Fibroblast of lung (primary cell): ENCODE results near the gene WDR64. TPM values are rescaled to one million over a fixed set of nuclear protein-coding genes. Genes with fewer than 3 reads are reported as not detected.

Experiments used
- DNase-seq, 2 donors: peaks; one replicate each; pipeline versions ENCODE4 v3.0.0 to v3.0.0-alpha.2; 2010; ENCODE audit warnings: low read depth in 2 of 2
- H2AFZ ChIP-seq: 2 replicates; pipeline ENCODE4 v1.5.1; 2012; ENCODE audit warnings: low read length, control low read depth, inconsistent platforms
- H3K27ac ChIP-seq: 2 replicates; pipeline ENCODE4 v1.5.1; 2011; ENCODE audit warnings: low read length, control low read depth; ENCODE audit not compliant: insufficient read depth
- H3K27me3 ChIP-seq: 2 replicates; pipeline ENCODE4 v1.5.1; 2011; ENCODE audit warnings: mild to moderate bottlenecking, low read length; ENCODE audit not compliant: control insufficient read depth, insufficient read depth
- H3K36me3 ChIP-seq: 2 replicates; pipeline ENCODE4 v1.5.1; 2011; ENCODE audit warnings: low read length; ENCODE audit not compliant: control insufficient read depth, insufficient read depth
- H3K4me1 ChIP-seq: 2 replicates; pipeline ENCODE4 v1.5.1; 2011; ENCODE audit warnings: low read length; ENCODE audit not compliant: control insufficient read depth, insufficient read depth; ENCODE audit errors: extremely low read depth
- H3K4me2 ChIP-seq: 2 replicates; pipeline ENCODE4 v1.5.1; 2011; ENCODE audit warnings: low read length, control low read depth; ENCODE audit not compliant: insufficient read depth; ENCODE audit errors: extremely low read depth
- H3K4me3 ChIP-seq, 4 experiments: fragments of 200-600 bp in 1 of 4; sonication (generic) in 1 of 4; replicated peaks in 1 of 4; 2 replicates each; pipeline ENCODE4 v1.5.1; 2011 to 2016; ENCODE audit warnings: low read length in 4 of 4, low read depth in 3 of 4, mild to moderate bottlenecking in 3 of 4, control low read depth in 2 of 4, inconsistent platforms in 1 of 4, mixed read lengths in 1 of 4; ENCODE audit not compliant: insufficient read depth in 1 of 4; ENCODE audit errors: control extremely low read depth in 1 of 4
- H3K79me2 ChIP-seq: 2 replicates; pipeline ENCODE4 v1.5.1; 2012; ENCODE audit warnings: mild to moderate bottlenecking, low read length, inconsistent platforms; ENCODE audit not compliant: control insufficient read depth, insufficient read depth
- H3K9ac ChIP-seq: 2 replicates; pipeline ENCODE4 v1.5.1; 2011; ENCODE audit warnings: mild to moderate bottlenecking, low read length, control low read depth; ENCODE audit not compliant: insufficient read depth
- H3K9me3 ChIP-seq: 2 replicates; pipeline ENCODE4 v1.5.1; 2012; ENCODE audit warnings: low read depth, low read length; ENCODE audit not compliant: control insufficient read depth, insufficient read depth
- H4K20me1 ChIP-seq: 2 replicates; pipeline ENCODE4 v1.5.1; 2011; ENCODE audit warnings: low read length; ENCODE audit not compliant: control insufficient read depth, insufficient read depth; ENCODE audit errors: extremely low read depth
- CTCF ChIP-seq, 2 donors: IDR thresholded peaks in 1 of 2; conservative IDR thresholded peaks in 1 of 2; 1 replicate in 1 of 2; 2 replicates in 1 of 2; pipeline ENCODE4 v1.5.1; 2011 to 2012; ENCODE audit warnings: low read length in 2 of 2, control low read depth in 1 of 2, inconsistent platforms in 1 of 2, low read depth in 1 of 2, mild to moderate bottlenecking in 1 of 2
- EZH2 ChIP-seq: IDR thresholded peaks from 2 replicates; pipeline ENCODE4 v1.5.1; 2012; ENCODE audit warnings: low read length, control low read depth, mild to moderate bottlenecking; ENCODE audit errors: missing control alignments
- polyA plus RNA-seq, 2 donors: library from polyadenylated mRNA; depleted of rRNA in 1 of 2; stranded (reverse) in 1 of 2; unstranded in 1 of 2; fragments of >200 nt; gene quantifications; 2 replicates each; pipeline ENCODE4 v1.2.1, GENCODE V29; 2011 to 2012; ENCODE audit warnings: missing spikeins in 1 of 2
- total RNA-seq: library from RNA; depleted of rRNA; stranded (reverse); fragments of >200 nt; gene quantifications from 2 replicates; pipeline ENCODE4 v1.2.1, GENCODE V29; 2014

The WDR64 gene
- total and polyA plus RNA-seq, 2 donors (not counting 1 experiment from before 2014, with no cell fraction given), result not detected

GRCh38 chr1:241744591-241744990 is 92.5 kb downstream of the WDR64 start:
- no peak for DNase-seq
- Histone ChIP-seq H4K20me1 (no peaks in the 10 kb centered on the region), H3K4me2 (no peak overlapping the region), H2AFZ (no peak overlapping the region), H3K79me2 (no peaks in the 10 kb centered on the region), H3K4me1 (no peaks in the 10 kb centered on the region), H3K27ac (no peak overlapping the region), H3K9ac (no peak overlapping the region), H3K4me3 (no peak overlapping the region), H3K27me3 (no peaks in the 10 kb centered on the region), H3K36me3 (no peaks in the 10 kb centered on the region), H3K9me3 (no peaks in the 10 kb centered on the region)
- TF ChIP-seq EZH2, result no peak
- TF ChIP-seq CTCF (conservative IDR thresholded peaks at IDR 0.05 in 1 of 2, IDR thresholded peaks at IDR 0.05 in 1 of 2; ENCODE audit: low read depth in 1 of 2, low read length in 2 of 2), result no peak

- H3K4me2 ChIP-seq, result no peak overlapping the region
- TF ChIP-seq CTCF (conservative IDR thresholded peaks at IDR 0.05 in 1 of 2, IDR thresholded peaks at IDR 0.05 in 1 of 2; ENCODE audit: low read depth in 1 of 2, low read length in 2 of 2), result no peak
- TF ChIP-seq EZH2, result no peak
- no peaks in the 10 kb centered on the region for H3K36me3 ChIP-seq
- no peak overlapping the region for H2AFZ ChIP-seq
- no peak overlapping the region for H3K27ac ChIP-seq
- no peaks in the 10 kb centered on the region for H4K20me1 ChIP-seq
- H3K27me3 ChIP-seq, result no peaks in the 10 kb centered on the region
- no peaks in the 10 kb centered on the region for H3K4me1 ChIP-seq
- H3K9me3 ChIP-seq, result no peaks in the 10 kb centered on the region
- H3K9ac ChIP-seq, result no peak overlapping the region
- no peaks in the 10 kb centered on the region for H3K79me2 ChIP-seq
- no peak overlapping the region for H3K4me3 ChIP-seq
- no peak for DNase-seq
Measured at GRCh38 chr1:241747992-241748391, 95.9 kb downstream of the WDR64 start.

- Histone ChIP-seq H3K4me2 (peak overlapping the region; percentile 49), H3K79me2 (no peaks in the 10 kb centered on the region), H3K36me3 (no peaks in the 10 kb centered on the region), H3K4me1 (no peaks in the 10 kb centered on the region), H3K27ac (no peak overlapping the region), H3K9ac (no peak overlapping the region), H4K20me1 (no peaks in the 10 kb centered on the region), H2AFZ (no peak overlapping the region), H3K4me3 (peak overlapping the region in 3 of 4 experiments; percentile 10 to 46 (median 43)), H3K27me3 (no peaks in the 10 kb centered on the region), H3K9me3 (no peaks in the 10 kb centered on the region)
- TF ChIP-seq EZH2, result no peak
- no peak for TF ChIP-seq CTCF (conservative IDR thresholded peaks at IDR 0.05 in 1 of 2, IDR thresholded peaks at IDR 0.05 in 1 of 2; ENCODE audit: low read depth in 1 of 2, low read length in 2 of 2)
- peak; percentile 3 to 44 for DNase-seq
Measured at GRCh38 chr1:241749041-241749944, 97.2 kb downstream of the WDR64 start.
